GM10847 (cell line): ENCODE measurements around the gene GJD3.

Experiments used
- POLR2A ChIP-seq: IDR thresholded peaks from 2 replicates; pipeline ENCODE4 v1.6.1; 2011; ENCODE audit not compliant: insufficient read length; ENCODE audit errors: extremely low read depth

GJD3 gene

GRCh38 chr17:40313668-40314583, 50.6 kb downstream of the GJD3 start:
- TF ChIP-seq POLR2A: no peak
